HL-60 (cell line): ENCODE results near the gene LRRC7.

Source experiments
- DNase-seq, 2 experiments: peaks; one replicate each; pipeline ENCODE4 v3.0.0-alpha.2; 2010 to 2020; ENCODE audit warnings: low read depth in 1 of 2, low spot score in 1 of 2
- H3K27ac ChIP-seq: fragments of 250-450 bp; sonication (Bioruptor Pico); replicated peaks from 2 replicates; pipeline ENCODE4 v1.5.1; 2020; ENCODE audit warnings: mild to moderate bottlenecking, moderate library complexity
- H3K27me3 ChIP-seq: fragments of 250-450 bp; sonication (Bioruptor Pico); 2 replicates; pipeline ENCODE4 v1.5.1; 2021; ENCODE audit warnings: mild to moderate bottlenecking, moderate library complexity; ENCODE audit not compliant: insufficient read depth, poor library complexity, severe bottlenecking
- H3K4me3 ChIP-seq: replicated peaks from 2 replicates; pipeline ENCODE4 v1.5.1; 2011; ENCODE audit warnings: mild to moderate bottlenecking, control low read depth, low read length; ENCODE audit not compliant: insufficient read depth
- GABPA ChIP-seq: IDR thresholded peaks from 2 replicates; pipeline ENCODE4 v1.6.1; 2012; ENCODE audit warnings: low read depth
- POLR2AphosphoS5 ChIP-seq: IDR thresholded peaks from 2 replicates; pipeline ENCODE4 v1.6.1; 2012; ENCODE audit warnings: low read depth
- SPI1 ChIP-seq: IDR thresholded peaks from 2 replicates; pipeline ENCODE4 v1.6.1; 2012; ENCODE audit warnings: low read depth, mild to moderate bottlenecking, borderline replicate concordance
- TF ChIP-seq, protein P1 (sequence below): IDR thresholded peaks from one replicate; pipeline ENCODE4 v1.5.1; 2011; ENCODE audit warnings: low read length, control low read depth, inconsistent platforms; ENCODE audit not compliant: insufficient read depth
- TF ChIP-seq, protein P2 (sequence below): IDR thresholded peaks from 2 replicates; pipeline ENCODE4 v1.6.1; 2012; ENCODE audit warnings: low read depth; ENCODE audit not compliant: insufficient replicate concordance

The LRRC7 gene

DNA sequence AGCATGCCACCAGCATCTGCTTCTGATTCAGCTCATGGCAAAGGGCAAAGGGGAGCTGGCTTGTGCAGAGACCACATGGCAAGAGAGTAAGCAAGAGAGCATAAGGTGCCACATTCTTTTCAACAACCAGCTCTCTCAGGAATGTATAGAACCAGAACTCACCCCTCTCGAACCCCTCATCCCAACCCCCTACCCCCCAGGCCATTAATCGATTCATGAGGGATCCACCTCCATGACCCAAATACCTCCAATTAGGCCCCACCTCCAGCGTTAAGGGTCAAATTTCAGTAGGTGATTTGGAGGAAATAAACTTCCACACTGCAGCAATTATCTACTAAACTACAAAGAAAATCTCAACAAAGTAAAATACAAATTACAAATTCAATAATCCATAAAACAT lies 32.2 kb upstream of the LRRC7 start:
- H3K4me3 ChIP-seq = no peak overlapping the region
- no peaks in the 10 kb centered on the region for H3K27me3 ChIP-seq
- TF ChIP-seq, protein P1, sequence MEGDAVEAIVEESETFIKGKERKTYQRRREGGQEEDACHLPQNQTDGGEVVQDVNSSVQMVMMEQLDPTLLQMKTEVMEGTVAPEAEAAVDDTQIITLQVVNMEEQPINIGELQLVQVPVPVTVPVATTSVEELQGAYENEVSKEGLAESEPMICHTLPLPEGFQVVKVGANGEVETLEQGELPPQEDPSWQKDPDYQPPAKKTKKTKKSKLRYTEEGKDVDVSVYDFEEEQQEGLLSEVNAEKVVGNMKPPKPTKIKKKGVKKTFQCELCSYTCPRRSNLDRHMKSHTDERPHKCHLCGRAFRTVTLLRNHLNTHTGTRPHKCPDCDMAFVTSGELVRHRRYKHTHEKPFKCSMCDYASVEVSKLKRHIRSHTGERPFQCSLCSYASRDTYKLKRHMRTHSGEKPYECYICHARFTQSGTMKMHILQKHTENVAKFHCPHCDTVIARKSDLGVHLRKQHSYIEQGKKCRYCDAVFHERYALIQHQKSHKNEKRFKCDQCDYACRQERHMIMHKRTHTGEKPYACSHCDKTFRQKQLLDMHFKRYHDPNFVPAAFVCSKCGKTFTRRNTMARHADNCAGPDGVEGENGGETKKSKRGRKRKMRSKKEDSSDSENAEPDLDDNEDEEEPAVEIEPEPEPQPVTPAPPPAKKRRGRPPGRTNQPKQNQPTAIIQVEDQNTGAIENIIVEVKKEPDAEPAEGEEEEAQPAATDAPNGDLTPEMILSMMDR = no peak
- TF ChIP-seq GABPA = no peak
- no peak for TF ChIP-seq SPI1
- TF ChIP-seq, protein P2, sequence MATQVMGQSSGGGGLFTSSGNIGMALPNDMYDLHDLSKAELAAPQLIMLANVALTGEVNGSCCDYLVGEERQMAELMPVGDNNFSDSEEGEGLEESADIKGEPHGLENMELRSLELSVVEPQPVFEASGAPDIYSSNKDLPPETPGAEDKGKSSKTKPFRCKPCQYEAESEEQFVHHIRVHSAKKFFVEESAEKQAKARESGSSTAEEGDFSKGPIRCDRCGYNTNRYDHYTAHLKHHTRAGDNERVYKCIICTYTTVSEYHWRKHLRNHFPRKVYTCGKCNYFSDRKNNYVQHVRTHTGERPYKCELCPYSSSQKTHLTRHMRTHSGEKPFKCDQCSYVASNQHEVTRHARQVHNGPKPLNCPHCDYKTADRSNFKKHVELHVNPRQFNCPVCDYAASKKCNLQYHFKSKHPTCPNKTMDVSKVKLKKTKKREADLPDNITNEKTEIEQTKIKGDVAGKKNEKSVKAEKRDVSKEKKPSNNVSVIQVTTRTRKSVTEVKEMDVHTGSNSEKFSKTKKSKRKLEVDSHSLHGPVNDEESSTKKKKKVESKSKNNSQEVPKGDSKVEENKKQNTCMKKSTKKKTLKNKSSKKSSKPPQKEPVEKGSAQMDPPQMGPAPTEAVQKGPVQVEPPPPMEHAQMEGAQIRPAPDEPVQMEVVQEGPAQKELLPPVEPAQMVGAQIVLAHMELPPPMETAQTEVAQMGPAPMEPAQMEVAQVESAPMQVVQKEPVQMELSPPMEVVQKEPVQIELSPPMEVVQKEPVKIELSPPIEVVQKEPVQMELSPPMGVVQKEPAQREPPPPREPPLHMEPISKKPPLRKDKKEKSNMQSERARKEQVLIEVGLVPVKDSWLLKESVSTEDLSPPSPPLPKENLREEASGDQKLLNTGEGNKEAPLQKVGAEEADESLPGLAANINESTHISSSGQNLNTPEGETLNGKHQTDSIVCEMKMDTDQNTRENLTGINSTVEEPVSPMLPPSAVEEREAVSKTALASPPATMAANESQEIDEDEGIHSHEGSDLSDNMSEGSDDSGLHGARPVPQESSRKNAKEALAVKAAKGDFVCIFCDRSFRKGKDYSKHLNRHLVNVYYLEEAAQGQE = no peak
- no peak for TF ChIP-seq POLR2AphosphoS5
- DNase-seq = no peak
- no peak overlapping the region for H3K27ac ChIP-seq

DNA sequence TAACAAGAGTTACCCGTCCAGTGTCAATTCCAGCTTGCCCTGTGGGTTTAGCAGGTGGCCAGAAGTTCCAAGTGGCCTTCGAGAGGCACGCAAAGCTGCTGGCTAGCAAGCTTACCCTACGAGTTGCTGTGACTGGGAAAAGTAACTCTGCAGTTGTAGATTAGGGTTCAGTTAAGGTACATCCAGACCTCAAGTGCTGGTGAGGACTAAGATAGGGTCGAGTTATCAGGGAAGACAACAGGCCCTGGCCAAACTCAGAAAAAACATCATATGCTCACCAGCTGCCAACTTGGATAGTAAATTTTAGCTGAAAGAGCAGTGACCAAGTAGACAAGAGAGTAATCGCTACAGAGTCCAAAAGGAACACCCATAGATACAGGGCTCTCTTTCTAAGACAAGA lies 27.7 kb upstream of the LRRC7 start:
- Histone ChIP-seq H3K4me3 (no peak overlapping the region), H3K27me3 (no peaks in the 10 kb centered on the region), H3K27ac (no peak overlapping the region)
- DNase-seq = no peak
- no peak for TF ChIP-seq POLR2AphosphoS5

DNA sequence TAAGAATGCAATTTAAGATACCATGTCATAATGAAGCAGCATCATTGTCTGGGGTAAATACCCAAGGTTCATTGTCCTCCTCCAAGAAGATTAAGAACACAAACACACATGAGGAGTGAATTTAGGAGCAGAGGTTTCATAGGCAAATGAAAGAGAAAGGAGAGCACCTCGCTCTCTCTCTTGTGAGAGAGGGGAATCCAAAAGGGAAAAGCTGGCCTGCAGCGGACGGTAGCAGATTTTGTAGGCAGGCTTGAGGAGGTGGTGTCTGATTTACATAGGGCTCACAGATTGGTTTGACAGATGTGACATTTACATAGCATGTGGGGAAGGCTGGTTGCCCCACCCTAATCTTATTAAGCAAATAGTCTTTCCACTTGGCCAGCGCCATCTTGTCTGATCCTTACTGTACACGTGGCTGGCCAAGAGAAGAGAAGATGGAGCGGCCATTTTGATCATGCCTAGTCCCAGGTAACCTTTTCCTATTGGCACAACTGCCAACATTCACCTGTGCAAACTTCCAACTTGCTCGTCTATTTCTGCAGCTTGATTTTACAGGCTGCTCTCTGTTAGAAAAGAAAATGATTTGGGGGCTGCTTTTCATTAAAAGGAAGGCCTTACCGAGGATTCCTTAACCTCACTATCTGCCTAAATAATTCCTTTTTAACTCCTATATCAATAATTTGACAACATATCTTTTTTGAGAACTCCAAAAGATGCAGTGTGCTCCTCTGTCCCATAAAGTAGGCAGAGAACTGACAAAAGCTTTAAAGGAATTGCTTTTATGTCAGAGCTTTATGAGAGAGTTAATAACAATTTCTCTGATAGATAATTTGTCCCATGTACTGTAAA lies 16.0 kb upstream of the LRRC7 start:
- TF ChIP-seq, protein P2 = no peak
- TF ChIP-seq POLR2AphosphoS5 (no peak), SPI1 (no peak), GABPA (no peak)
- TF ChIP-seq, protein P1 = no peak
- Histone ChIP-seq H3K4me3 (no peak overlapping the region), H3K27ac (no peak overlapping the region), H3K27me3 (no peaks in the 10 kb centered on the region)
- DNase-seq = no peak

DNA sequence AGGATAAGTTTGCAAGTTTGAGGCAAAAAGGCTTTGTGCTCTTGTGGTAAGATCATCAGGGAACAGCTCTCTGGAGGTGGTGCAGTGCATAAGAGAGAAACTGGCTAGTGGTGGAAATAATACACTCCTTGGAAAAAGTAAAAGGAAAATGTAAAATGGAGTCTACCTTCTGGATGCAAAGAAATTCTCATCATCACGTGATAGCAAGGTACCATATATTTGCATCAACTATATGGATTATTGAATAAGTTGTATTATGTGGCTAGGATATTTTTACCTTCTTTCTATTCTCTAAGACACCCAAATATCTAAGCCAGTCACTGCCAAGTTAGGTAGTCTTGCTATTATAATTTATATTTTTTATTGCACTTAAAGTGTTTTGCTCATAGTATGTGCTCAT lies 14.0 kb upstream of the LRRC7 start:
- DNase-seq = no peak
- TF ChIP-seq, protein P2 = no peak
- TF ChIP-seq, protein P1 = no peak
- no peak for TF ChIP-seq GABPA
- no peak for TF ChIP-seq POLR2AphosphoS5
- no peak for TF ChIP-seq SPI1
- no peak overlapping the region for H3K4me3 ChIP-seq
- no peak overlapping the region for H3K27ac ChIP-seq
- H3K27me3 ChIP-seq = no peaks in the 10 kb centered on the region
